HEK293T (cell line): Measurements from ENCODE around the gene PDZD2.

Experiments
- BHLHE40 ChIP-seq: fragments of 450-650 bp; IDR thresholded peaks from 2 replicates; pipeline ENCODE4 v1.6.1; 2016; ENCODE audit warnings: mild to moderate bottlenecking, moderate library complexity, borderline replicate concordance
- FOXA1 ChIP-seq: fragments of 450-650 bp; IDR thresholded peaks from 2 replicates; pipeline ENCODE4 v1.6.1; 2016; ENCODE audit warnings: mild to moderate bottlenecking
- HDGF ChIP-seq: fragments of 450-650 bp; IDR thresholded peaks from 2 replicates; pipeline ENCODE4 v1.6.1; 2017; ENCODE audit warnings: antibody characterized with exemption, borderline replicate concordance
- NFRKB ChIP-seq: fragments of 450-650 bp; IDR thresholded peaks from 2 replicates; pipeline ENCODE4 v1.6.1; 2016; ENCODE audit warnings: mild to moderate bottlenecking, moderate library complexity
- SUZ12 ChIP-seq: fragments of 450-650 bp; IDR thresholded peaks from 2 replicates; pipeline ENCODE4 v1.6.1; 2016; ENCODE audit warnings: mild to moderate bottlenecking

DNA sequence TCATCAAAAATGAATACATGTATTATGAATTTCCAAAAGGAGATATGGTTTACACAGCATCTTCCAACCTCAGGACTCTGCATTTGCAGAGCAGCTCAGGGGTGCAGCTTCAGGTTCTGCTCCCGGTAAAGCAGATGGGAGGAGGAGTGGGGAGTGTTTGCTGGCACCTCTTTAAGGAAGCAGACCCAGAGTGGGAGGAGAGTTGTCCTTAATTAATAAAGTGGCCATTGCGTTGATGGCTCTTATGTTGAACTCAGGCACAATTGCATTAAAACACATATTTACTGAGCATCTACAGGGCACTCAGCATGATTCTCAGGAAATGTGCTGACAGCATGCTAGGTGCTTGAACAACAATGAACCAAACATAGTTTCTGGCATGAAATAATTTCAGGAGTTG, 121.0 kb downstream of the PDZD2 start:
- TF ChIP-seq NFRKB (no peak), HDGF (no peak), SUZ12 (no peak), BHLHE40 (no peak), FOXA1 (no peak)
